Left colon (tissue), 2 donors: Measurements from ENCODE around the gene TMEM255B. TPM values are rescaled to one million over a fixed set of nuclear protein-coding genes. Genes with fewer than 3 reads are reported as not detected.

ENCODE experiments used
- ATAC-seq: fragments of 200-7000 bp; cut with Tn5 transposase; one replicate; pipeline ENCODE4 v1.9.1; 2020; ENCODE audit warnings: mild to moderate bottlenecking, moderate library complexity
- DNase-seq, 2 donors: peaks; one replicate each; pipeline ENCODE4 v3.0.0-alpha.2; 2020
- intact Hi-C, 2 donors: fragments of 100-400 bp; cut with DNase I in 1 of 2; cut with micrococcal nuclease in 1 of 2; formaldehyde crosslinking; loops; one replicate each; pipeline versions ENCODE4 v1.11.2 to v1.14.0; 2022; cut with DNase I, micrococcal nuclease
- total RNA-seq, 2 donors: library from RNA; stranded (reverse); fragmentation: NEBNext Ultra II Directional; extraction: Animal tissue kit (Norgen Biotek cat#: 25700); gene quantifications; one replicate each; pipeline ENCODE4 v1.2.1, GENCODE V29; 2021
- donor health status: DM: no; HTN: no; CAD: no.
- donor health status: DM: yes; HTN: yes; CAD: no.

The TMEM255B gene
- total RNA-seq, 2 donors from 2014 or later = 1.9 to 2.4 TPM

GRCh38 chr13:113848431-113849260 is 89.6 kb downstream of the TMEM255B start:
- peak; percentile 77 to 78 for DNase-seq

DNA sequence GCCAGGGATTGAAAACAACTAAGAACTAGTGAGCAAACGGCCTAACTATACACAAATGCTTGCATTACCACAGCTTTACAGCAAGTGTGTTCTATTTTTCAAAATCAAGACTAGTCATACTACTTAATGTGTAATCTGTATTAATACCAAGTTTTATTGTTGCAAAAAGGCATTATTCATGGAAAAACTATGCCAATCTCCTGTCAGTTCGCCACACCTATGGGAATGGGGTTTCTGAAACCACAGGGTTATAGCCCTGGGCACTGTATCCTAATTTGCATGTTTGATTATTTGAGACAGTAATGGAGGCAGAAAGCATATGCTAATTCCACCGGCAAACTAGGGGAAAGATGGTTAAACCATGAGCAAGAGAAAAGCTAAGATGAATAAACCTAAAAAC is 90.5 kb downstream of the TMEM255B start:
- ATAC-seq (no peak), DNase-seq (no peak)
- intact Hi-C loops = no loop called here

More at GRCh38 chr13:113848431-113849260, 89.6 kb downstream of the TMEM255B start:
- peak; percentile 95 for ATAC-seq
- intact Hi-C loops = no loop called here

DNA sequence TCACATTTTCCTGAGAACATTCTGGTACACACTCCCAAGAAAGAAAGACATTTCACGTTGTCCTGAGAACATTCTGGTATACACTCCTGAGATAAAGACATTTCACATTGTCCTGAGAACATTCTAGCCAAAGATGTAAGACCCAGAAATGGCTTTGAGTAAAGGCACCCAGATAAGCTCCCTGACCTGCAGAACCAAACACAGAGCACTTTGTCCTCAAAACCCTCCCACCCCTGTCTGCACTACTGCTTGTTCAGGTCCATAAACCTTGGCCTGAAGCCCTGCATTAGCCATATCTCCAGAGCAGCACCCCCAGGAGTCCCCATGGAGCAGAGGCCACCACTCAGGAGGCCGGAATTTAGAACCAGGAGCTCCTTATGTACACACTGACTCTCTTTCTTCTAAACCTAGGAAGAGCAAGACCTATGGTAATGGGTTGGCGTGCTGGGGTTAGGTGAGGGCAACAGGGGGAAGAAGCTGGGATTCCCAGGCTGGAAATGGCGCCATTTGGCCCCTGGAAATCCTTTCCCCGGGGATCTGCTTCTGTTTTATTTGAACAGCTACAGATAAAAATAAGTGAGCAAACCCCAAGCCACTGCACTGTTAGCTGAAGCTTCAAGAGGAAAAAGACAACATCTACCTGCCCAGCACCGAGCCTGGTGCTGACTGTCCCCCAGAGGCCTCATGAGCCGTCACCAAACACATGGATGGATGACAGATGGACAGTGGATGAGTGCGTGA is 91.1 kb downstream of the TMEM255B start:
- ATAC-seq (peak; percentile 23), DNase-seq (peak in 1 of 2 donors; percentile 9)
- intact Hi-C loops = no loop called here

- intact Hi-C loops = no loop called here
- DNase-seq = no peak
- no peak for ATAC-seq
Measured at GRCh38 chr13:113850722-113851479, 91.9 kb downstream of the TMEM255B start.

DNA sequence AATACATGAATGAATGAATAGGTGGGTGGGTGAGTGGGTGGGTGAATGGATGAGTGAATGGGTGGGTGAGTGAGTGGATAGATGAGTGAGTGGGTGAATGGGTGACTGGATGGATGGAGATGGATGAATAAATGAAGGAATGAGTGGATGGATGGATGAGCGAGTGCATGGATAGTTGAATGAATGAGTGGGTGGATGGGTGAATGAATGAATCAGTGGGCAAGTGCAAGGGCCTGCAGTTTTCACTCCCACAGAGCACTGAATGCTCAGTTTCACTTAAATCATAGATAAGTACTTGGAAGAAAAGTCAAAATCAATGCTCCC is 92.4 kb downstream of the TMEM255B start:
- DNase-seq (no peak), ATAC-seq (no peak)
- intact Hi-C loops = no loop called here

GRCh38 chr13:113851826-113852535 is 93.0 kb downstream of the TMEM255B start:
- ATAC-seq = no peak
- intact Hi-C loops = no loop called here
- DNase-seq = no peak

GRCh38 chr13:113852536-113853517 is 93.8 kb downstream of the TMEM255B start:
- ATAC-seq (no peak), DNase-seq (peak in 1 of 2 donors; percentile 9)
- intact Hi-C loops = no loop called here

DNA sequence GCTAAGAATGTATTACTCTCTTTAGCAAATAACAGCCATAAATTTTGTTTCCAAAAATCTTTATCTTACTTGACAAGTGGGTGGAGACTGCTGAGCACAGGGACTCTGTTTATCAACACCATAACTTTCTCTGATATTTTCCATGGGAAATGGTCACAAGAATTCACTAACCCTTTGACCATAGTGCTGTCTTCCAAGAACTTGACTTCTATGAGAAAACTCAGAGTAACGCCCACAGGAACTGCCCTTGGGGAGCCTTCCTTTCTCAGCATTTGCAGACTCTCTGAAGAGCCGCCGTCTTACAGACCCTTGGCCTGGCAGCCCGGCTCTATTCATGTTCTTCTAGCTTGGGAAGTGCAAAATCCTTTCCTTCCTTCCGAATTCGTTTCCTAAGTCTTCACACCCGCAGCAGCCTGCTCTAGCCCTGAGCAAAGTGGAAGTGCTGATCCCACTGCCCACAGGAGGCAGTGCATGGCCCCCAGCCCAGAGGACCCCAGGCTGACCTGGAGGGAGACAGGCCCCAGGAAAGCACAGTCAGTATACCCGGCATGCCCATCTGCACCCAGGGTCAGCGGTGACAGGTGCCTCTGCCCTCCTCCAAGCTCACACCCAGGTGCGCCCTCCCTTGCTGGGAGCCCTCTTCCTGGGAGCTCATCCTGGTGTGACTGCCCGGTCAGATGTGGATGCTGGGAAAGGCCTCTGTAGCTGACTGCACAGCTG is 94.7 kb downstream of the TMEM255B start:
- no peak for ATAC-seq
- DNase-seq = no peak
- intact Hi-C loops = no loop called here

DNA sequence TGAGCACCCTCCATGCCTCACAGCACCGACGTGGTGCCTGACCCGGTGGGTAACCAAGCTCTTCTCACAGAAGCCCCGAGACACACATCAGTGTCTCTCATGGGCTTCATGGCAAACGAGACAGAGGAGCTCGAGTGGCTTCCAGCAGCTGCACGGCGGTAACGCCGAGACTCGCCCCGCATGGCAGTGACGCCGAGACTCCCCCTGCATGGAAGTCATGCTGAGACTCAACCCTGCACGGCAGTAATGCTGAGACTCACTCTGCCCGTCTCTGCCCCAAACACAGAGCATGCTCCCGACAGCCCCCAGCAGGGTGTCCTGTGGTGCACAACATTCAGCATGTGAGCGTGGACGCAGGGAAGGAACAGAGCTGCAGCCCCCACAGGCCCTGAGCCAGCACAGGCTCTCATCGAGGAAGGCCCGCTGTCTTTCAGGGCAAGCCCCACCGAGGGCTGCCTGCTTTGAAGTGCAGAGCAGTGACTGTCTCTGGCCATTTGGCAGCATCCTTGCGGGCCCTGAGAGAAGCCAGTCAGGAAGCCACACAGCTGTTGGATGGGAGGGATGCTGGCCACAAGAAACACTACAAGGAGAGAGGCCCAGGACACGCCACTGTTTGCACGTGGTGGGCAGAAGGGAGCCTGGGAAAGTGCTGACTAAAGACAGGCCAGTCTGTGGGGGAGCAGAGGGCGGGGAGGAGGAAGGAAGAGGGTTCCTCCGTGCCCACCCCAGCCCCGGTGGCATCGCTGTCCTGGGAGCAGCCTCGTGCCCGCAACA is 95.4 kb downstream of the TMEM255B start:
- DNase-seq (peak in 1 of 2 donors; percentile 66), ATAC-seq (no peak)

DNA sequence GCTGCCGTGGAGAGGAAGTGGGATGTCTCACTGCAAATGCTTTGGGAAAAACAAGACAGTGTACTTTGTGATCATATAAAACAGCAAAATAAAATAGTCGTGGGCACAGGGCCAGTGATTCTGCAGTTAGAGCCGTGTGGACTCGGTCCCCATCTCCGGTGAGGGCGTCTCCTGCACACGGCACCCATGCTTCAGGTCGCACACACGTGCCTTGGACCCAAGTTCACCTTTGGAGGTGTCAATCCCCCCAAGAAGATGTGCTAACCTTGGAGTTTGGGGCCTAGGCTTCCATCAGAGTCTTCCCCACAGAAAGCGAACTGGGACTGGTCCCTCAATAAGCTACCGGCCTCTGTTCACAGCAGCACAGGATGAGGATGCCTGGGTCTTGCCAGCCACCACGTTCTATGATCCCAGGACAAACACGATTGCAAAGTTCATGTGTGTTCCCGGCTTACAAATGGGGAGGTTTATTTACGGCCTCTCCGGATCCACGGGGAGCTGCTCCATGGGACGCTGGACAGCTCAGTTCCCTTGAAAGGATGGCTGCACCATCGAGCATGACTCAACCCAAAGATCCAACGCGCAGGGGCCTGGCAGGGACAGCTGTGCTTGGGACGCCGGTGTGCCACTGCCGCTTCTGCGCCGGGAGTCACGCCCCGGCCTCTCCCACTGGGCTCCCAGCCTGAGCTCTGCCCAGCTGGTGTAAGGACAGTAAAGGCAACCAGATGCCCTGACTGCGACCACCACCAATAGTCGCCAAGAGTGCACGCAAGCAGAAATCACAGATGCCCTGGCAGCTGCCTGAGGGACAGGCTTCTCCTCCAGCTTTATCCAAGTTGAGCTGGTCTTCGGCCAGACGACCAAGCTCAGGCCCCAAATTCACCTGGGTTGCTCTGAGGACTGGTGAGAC is 96.2 kb downstream of the TMEM255B start:
- ATAC-seq (peak; percentile 57), DNase-seq (peak; percentile 66 to 70)
- intact Hi-C loops = no loop called here

More for the DNA sequence above, 95.4 kb downstream of the TMEM255B start:
- intact Hi-C loops = no loop called here

DNA sequence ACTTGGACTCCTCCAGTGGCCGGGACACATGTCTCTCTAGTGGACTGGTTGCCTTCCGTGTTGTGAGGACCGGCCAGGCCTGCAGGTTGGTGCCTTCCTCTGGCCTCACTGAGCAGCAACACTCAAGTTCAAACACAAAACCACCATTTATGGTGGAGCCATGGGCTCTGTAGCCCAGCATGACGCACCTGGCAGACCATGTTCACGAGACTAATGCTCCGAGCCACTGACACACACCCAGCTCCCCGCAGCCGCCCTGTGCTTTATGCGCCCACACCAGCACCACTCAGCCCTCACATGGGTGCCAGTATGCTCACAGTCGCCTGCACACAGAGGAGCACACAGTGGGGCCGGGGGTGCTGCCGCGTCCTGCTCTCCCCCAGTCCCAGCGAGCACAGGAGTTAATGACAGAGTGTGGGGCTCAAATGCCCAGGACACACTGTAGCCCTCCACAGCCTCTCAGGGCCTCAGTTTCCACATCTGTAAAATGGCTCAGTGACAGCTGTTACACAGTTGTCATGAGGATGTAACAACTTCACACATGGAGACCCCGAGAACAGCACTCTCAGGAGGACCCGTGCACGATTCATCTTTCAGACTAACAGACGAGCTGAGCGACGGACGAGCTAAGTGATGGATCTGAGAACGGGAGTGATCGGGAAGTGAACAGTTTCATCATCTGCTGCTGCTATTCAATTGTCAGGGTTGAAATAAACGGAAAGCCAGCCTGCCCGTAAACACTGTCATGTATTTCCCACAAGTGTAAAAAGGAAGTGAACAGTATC is 97.1 kb downstream of the TMEM255B start:
- DNase-seq (no peak), ATAC-seq (no peak)
- intact Hi-C loops = no loop called here

DNA sequence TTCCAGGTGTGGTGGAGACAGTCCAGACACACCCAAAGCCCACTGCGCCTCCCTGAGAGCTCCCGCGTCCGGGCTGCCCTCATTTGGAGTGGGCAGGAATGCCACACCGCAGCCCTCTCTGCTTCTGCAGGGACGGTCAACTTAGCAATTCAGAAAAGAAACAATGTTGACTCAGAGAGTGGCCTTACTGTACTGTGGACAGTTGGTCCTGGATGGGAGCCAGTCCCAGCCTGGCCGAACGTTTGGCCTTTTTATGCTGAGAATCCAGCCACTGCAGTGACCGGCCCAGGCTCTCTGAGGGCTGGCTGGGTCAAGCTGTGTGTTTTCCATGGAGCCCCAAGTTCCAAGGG is 97.7 kb downstream of the TMEM255B start:
- peak; percentile 60 to 64 for DNase-seq
- intact Hi-C loops = no loop called here
- ATAC-seq = peak; percentile 23

DNA sequence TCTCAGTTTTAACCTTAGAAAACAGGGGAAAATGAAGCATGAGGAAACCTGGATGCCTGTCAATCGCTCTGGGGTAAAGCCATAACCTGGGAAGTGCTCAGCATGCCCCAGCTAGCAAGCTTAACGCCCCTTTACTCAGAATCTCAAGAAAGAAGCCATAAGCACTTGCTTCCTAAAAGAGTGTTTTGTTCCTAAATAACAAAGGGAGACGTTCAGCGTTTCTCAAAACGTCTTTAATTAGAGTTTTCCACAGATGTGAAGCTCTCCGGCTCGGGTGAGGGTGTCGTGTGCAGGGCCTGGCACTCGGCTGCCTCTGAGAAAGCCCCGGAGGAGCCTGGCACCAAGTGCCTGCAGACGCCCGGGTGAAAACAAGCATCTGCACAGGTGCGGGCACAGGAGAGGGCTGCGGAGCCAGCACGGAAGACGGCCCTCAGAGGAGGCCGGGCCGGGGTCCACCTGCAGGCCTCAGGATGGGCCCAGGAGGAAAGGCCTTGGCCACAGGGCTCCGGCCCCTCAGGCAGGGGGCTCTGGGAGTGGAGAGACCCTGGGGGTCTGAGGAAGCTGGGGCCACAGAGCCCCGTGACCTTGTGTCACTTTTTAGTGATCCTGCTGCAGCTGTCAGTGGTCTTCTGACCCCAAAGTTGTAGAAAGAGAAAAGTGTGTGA is 98.6 kb downstream of the TMEM255B start:
- DNase-seq (no peak), ATAC-seq (no peak)
- intact Hi-C loops = no loop called here

DNA sequence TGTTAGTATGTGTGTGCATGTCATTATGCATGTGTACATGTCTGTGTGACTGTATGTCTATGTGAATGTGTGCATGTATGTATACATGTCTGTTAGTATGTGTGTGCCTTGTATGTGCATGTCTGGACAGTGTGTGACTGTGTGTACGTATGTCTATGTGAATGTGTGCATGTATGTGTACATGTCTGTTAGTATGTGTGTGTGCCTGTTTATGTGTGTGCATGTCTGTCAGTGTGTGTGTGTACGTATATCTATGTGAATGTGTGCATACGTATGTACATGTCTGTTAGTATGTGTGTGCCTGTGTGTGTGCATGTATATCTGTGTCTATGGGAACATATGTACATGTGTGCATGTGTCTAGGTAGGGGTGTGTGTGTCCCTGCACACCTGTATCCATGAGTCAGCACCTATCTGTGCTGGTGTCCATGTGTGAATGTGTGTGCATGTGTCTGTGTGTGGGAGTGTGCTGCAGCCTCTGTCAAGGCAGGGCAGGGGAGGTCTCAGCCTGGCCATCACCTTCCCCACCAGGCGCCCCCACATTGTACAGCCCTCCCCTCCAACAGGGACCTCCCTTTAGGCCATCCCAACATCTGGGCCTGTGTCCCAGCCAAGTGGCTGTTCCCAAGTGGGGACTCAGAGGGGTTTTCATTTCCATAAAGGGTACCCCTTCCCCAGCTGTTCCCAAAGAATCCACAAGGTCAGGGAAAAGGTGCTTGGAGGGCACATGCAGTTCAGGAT is 100.5 kb downstream of the TMEM255B start:
- intact Hi-C loops = no loop called here
- no peak for ATAC-seq
- no peak for DNase-seq
